WTC11 (cell line): ENCODE measurements around the gene FAHD1. TPM values are rescaled to one million over a fixed set of nuclear protein-coding genes. Genes with fewer than 3 reads are reported as not detected.

Experiments used
- ATAC-seq: fragments of 200-7000 bp; cut with Tn5 transposase; 2 replicates; pipeline ENCODE4 v1.10.0; 2021; ENCODE audit warnings: mild to moderate bottlenecking, moderate library complexity
- CTCF ChIA-PET: fragments of 300-600 bp; sonication (Branson Sonifier 250); formaldehyde crosslinking; loops from one replicate; lab custom pipeline; 2021; ENCODE audit warnings: antibody characterized with exemption; lab: Charles Lee
- POLR2A ChIA-PET: fragments of 350-600 bp; sonication (Branson Sonifier 250); formaldehyde crosslinking; loops from one replicate; lab custom pipeline; 2021; ENCODE audit warnings: antibody characterized with exemption; lab: Charles Lee
- DNase-seq: peaks from one replicate; pipeline ENCODE4 v3.0.0; 2021; ENCODE audit warnings: low spot score
- H3K27ac Mint-ChIP-seq: 2 replicates; pipeline ENCODE4 v1.8.0; 2021; ENCODE audit warnings: mixed read lengths
- H3K27me3 Mint-ChIP-seq: 2 replicates; pipeline ENCODE4 v1.8.0; 2021; ENCODE audit warnings: low read depth, mild to moderate bottlenecking, moderate library complexity, mixed read lengths
- H3K36me3 Mint-ChIP-seq: 2 replicates; pipeline ENCODE4 v1.8.0; 2021; ENCODE audit warnings: mixed read lengths
- H3K4me1 Mint-ChIP-seq: 2 replicates; pipeline ENCODE4 v1.8.0; 2022; ENCODE audit warnings: mixed read lengths
- H3K4me3 Mint-ChIP-seq: 2 replicates; pipeline ENCODE4 v1.8.0; 2021; ENCODE audit warnings: mild to moderate bottlenecking, moderate library complexity, mixed read lengths
- H3K9me3 Mint-ChIP-seq: 2 replicates; pipeline ENCODE4 v1.8.0; 2021; ENCODE audit warnings: mixed read lengths
- ATF1 ChIP-seq: sonication (generic); formaldehyde crosslinking; IDR thresholded peaks from 2 replicates; pipeline ENCODE4 v1.8.1; 2023; ENCODE audit warnings: mild to moderate bottlenecking, moderate library complexity, missing genetic modification reagents
- ELF4 ChIP-seq: sonication (generic); formaldehyde crosslinking; IDR thresholded peaks from 2 replicates; pipeline ENCODE4 v1.8.1; 2022; ENCODE audit warnings: low read depth, mild to moderate bottlenecking, moderate library complexity, missing genetic modification reagents
- ERG ChIP-seq: fragments of 250-450 bp; sonication (Bioruptor Pico); IDR thresholded peaks from 2 replicates; pipeline ENCODE4 v1.8.0; 2021; ENCODE audit warnings: mild to moderate bottlenecking
- GTF2I ChIP-seq: fragments of 250-450 bp; sonication (Bioruptor Pico); conservative IDR thresholded peaks from 2 replicates; pipeline ENCODE4 v1.4.0; 2021; ENCODE audit warnings: mild to moderate bottlenecking
- IRF1 ChIP-seq: sonication (generic); formaldehyde crosslinking; IDR thresholded peaks from 2 replicates; pipeline ENCODE4 v1.8.0; 2023; ENCODE audit warnings: missing genetic modification reagents
- NR3C1 ChIP-seq: sonication (generic); formaldehyde crosslinking; conservative IDR thresholded peaks from 2 replicates; pipeline ENCODE4 v1.8.1; 2023; ENCODE audit warnings: low read depth, mild to moderate bottlenecking, missing genetic modification reagents
- PREB ChIP-seq: sonication (generic); formaldehyde crosslinking; IDR thresholded peaks from 2 replicates; pipeline ENCODE4 v1.8.1; 2022; ENCODE audit warnings: mild to moderate bottlenecking, missing genetic modification reagents, moderate library complexity, borderline replicate concordance
- SOX15 ChIP-seq: fragments of 250-450 bp; sonication (Bioruptor Pico); IDR thresholded peaks from 2 replicates; pipeline ENCODE4 v1.9.0; 2021; ENCODE audit warnings: mild to moderate bottlenecking
- SP1 ChIP-seq: sonication (generic); formaldehyde crosslinking; conservative IDR thresholded peaks from 2 replicates; pipeline ENCODE4 v1.8.1; 2022; ENCODE audit warnings: missing genetic modification reagents
- ZNF121 ChIP-seq: sonication (generic); formaldehyde crosslinking; IDR thresholded peaks from 2 replicates; pipeline ENCODE4 v1.8.0; 2023; ENCODE audit warnings: missing genetic modification reagents
- ZNF219 ChIP-seq: sonication (generic); formaldehyde crosslinking; IDR thresholded peaks from 2 replicates; pipeline ENCODE4 v1.8.0; 2023; ENCODE audit warnings: missing genetic modification reagents, mild to moderate bottlenecking, borderline replicate concordance
- ZNF396 ChIP-seq: fragments of 250-450 bp; sonication (Bioruptor Pico); IDR thresholded peaks from 2 replicates; pipeline ENCODE4 v1.8.0; 2021; ENCODE audit warnings: mild to moderate bottlenecking, moderate library complexity, borderline replicate concordance
- total RNA-seq: library from RNA; stranded (reverse); gene quantifications from 3 replicates; pipeline ENCODE4 v1.2.3, GENCODE V29; 2021
- TF ChIP-seq, protein P1 (sequence below): fragments of 200-600 bp; IDR thresholded peaks from 2 replicates; pipeline ENCODE4 v1.8.0; 2022; ENCODE audit warnings: antibody characterized with exemption
- TF ChIP-seq, protein P2 (sequence below): sonication (generic); formaldehyde crosslinking; IDR thresholded peaks from 2 replicates; pipeline ENCODE4 v1.8.0; 2022; ENCODE audit warnings: mild to moderate bottlenecking, missing genetic modification reagents
- TF ChIP-seq, protein P3 (sequence below): sonication (generic); formaldehyde crosslinking; IDR thresholded peaks from 2 replicates; pipeline ENCODE4 v1.8.1; 2023; ENCODE audit warnings: mild to moderate bottlenecking, missing genetic modification reagents
- TF ChIP-seq, protein P4 (sequence below): sonication (generic); formaldehyde crosslinking; IDR thresholded peaks from 2 replicates; pipeline ENCODE4 v1.8.1; 2023; ENCODE audit warnings: mild to moderate bottlenecking, missing genetic modification reagents, borderline replicate concordance
- TF ChIP-seq, protein P5 (sequence below): fragments of 250-450 bp; sonication (Bioruptor Pico); IDR thresholded peaks from 2 replicates; pipeline ENCODE4 v1.9.0; 2021; ENCODE audit warnings: mild to moderate bottlenecking
- TF ChIP-seq, protein P6 (sequence below): fragments of 250-450 bp; sonication (Bioruptor Pico); IDR thresholded peaks from 2 replicates; pipeline ENCODE4 v1.9.0; 2021; ENCODE audit warnings: moderate library complexity, mild to moderate bottlenecking, inconsistent platforms, borderline replicate concordance

The FAHD1 gene
- total RNA-seq, 1 experiment from 2014 or later = 14.3 TPM

DNA sequence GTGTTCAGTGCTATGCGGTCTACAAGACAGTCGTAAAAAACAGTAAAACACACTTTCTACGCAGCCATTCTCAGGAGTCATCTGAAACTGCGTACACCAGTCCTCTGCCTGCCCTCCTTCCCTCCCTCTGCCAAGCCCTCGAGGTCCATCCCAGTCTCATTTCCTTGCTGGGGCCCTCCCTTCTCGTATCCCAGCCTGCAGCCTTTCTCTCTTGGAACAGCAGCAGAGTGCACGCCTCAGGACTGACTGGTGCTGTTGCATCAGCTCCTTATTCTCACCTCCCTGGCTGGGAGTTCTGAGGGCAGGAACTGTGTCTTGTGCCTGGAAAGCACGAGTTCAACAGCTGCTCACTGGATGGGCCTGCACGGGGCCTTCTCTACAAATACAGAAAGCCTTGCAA lies 12.5 kb downstream of the FAHD1 start:
- Mint-ChIP-seq H3K4me3 (no peak overlapping the region), H3K4me1 (no peaks in the 10 kb centered on the region), H3K36me3 (no peaks in the 10 kb centered on the region), H3K9me3 (no peaks in the 10 kb centered on the region; the same call in 1 of the 2 replicates), H3K27ac (no peak overlapping the region), H3K27me3 (peaks cover 13% of the 10 kb centered on the region)
- CTCF ChIA-PET = interaction anchor here (0.5 to 0.6 kb wide), 2 partner anchors 200 to 1269 kb away, joined by 3 read pairs; no protein-coding TSS in a partner anchor
- peak; percentile 30; the same call in 1 of the 2 replicates for ATAC-seq
- no peak for DNase-seq
- POLR2A ChIA-PET = interaction anchor here (0.9 kb wide), 1 partner anchor 121 kb away, joined by 3 read pairs; no protein-coding TSS in a partner anchor
- no peak for TF ChIP-seq NR3C1 (CRISPR knock-in tag)
- TF ChIP-seq, protein P1, sequence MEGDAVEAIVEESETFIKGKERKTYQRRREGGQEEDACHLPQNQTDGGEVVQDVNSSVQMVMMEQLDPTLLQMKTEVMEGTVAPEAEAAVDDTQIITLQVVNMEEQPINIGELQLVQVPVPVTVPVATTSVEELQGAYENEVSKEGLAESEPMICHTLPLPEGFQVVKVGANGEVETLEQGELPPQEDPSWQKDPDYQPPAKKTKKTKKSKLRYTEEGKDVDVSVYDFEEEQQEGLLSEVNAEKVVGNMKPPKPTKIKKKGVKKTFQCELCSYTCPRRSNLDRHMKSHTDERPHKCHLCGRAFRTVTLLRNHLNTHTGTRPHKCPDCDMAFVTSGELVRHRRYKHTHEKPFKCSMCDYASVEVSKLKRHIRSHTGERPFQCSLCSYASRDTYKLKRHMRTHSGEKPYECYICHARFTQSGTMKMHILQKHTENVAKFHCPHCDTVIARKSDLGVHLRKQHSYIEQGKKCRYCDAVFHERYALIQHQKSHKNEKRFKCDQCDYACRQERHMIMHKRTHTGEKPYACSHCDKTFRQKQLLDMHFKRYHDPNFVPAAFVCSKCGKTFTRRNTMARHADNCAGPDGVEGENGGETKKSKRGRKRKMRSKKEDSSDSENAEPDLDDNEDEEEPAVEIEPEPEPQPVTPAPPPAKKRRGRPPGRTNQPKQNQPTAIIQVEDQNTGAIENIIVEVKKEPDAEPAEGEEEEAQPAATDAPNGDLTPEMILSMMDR = no peak
- TF ChIP-seq, protein P2, sequence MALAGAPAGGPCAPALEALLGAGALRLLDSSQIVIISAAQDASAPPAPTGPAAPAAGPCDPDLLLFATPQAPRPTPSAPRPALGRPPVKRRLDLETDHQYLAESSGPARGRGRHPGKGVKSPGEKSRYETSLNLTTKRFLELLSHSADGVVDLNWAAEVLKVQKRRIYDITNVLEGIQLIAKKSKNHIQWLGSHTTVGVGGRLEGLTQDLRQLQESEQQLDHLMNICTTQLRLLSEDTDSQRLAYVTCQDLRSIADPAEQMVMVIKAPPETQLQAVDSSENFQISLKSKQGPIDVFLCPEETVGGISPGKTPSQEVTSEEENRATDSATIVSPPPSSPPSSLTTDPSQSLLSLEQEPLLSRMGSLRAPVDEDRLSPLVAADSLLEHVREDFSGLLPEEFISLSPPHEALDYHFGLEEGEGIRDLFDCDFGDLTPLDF (CRISPR knock-in tag) = no peak
- TF ChIP-seq, protein P3, sequence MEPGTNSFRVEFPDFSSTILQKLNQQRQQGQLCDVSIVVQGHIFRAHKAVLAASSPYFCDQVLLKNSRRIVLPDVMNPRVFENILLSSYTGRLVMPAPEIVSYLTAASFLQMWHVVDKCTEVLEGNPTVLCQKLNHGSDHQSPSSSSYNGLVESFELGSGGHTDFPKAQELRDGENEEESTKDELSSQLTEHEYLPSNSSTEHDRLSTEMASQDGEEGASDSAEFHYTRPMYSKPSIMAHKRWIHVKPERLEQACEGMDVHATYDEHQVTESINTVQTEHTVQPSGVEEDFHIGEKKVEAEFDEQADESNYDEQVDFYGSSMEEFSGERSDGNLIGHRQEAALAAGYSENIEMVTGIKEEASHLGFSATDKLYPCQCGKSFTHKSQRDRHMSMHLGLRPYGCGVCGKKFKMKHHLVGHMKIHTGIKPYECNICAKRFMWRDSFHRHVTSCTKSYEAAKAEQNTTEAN = no peak
- no peak for TF ChIP-seq ZNF396 (CRISPR knock-in tag)
- TF ChIP-seq, protein P4, sequence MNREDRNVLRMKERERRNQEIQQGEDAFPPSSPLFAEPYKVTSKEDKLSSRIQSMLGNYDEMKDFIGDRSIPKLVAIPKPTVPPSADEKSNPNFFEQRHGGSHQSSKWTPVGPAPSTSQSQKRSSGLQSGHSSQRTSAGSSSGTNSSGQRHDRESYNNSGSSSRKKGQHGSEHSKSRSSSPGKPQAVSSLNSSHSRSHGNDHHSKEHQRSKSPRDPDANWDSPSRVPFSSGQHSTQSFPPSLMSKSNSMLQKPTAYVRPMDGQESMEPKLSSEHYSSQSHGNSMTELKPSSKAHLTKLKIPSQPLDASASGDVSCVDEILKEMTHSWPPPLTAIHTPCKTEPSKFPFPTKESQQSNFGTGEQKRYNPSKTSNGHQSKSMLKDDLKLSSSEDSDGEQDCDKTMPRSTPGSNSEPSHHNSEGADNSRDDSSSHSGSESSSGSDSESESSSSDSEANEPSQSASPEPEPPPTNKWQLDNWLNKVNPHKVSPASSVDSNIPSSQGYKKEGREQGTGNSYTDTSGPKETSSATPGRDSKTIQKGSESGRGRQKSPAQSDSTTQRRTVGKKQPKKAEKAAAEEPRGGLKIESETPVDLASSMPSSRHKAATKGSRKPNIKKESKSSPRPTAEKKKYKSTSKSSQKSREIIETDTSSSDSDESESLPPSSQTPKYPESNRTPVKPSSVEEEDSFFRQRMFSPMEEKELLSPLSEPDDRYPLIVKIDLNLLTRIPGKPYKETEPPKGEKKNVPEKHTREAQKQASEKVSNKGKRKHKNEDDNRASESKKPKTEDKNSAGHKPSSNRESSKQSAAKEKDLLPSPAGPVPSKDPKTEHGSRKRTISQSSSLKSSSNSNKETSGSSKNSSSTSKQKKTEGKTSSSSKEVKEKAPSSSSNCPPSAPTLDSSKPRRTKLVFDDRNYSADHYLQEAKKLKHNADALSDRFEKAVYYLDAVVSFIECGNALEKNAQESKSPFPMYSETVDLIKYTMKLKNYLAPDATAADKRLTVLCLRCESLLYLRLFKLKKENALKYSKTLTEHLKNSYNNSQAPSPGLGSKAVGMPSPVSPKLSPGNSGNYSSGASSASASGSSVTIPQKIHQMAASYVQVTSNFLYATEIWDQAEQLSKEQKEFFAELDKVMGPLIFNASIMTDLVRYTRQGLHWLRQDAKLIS = no peak
- no peak for TF ChIP-seq ERG (CRISPR knock-in tag)
- TF ChIP-seq, protein P5, sequence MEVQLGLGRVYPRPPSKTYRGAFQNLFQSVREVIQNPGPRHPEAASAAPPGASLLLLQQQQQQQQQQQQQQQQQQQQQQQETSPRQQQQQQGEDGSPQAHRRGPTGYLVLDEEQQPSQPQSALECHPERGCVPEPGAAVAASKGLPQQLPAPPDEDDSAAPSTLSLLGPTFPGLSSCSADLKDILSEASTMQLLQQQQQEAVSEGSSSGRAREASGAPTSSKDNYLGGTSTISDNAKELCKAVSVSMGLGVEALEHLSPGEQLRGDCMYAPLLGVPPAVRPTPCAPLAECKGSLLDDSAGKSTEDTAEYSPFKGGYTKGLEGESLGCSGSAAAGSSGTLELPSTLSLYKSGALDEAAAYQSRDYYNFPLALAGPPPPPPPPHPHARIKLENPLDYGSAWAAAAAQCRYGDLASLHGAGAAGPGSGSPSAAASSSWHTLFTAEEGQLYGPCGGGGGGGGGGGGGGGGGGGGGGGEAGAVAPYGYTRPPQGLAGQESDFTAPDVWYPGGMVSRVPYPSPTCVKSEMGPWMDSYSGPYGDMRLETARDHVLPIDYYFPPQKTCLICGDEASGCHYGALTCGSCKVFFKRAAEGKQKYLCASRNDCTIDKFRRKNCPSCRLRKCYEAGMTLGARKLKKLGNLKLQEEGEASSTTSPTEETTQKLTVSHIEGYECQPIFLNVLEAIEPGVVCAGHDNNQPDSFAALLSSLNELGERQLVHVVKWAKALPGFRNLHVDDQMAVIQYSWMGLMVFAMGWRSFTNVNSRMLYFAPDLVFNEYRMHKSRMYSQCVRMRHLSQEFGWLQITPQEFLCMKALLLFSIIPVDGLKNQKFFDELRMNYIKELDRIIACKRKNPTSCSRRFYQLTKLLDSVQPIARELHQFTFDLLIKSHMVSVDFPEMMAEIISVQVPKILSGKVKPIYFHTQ (CRISPR knock-in tag) = no peak
- TF ChIP-seq IRF1 (CRISPR knock-in tag) = no peak
- no peak for TF ChIP-seq ELF4 (CRISPR knock-in tag)
- no peak for TF ChIP-seq ATF1 (CRISPR knock-in tag)
- TF ChIP-seq ZNF219 (CRISPR knock-in tag) = no peak
- TF ChIP-seq ZNF121 (CRISPR knock-in tag) = no peak
- no peak for TF ChIP-seq GTF2I (CRISPR knock-in tag)
- TF ChIP-seq SOX15 (CRISPR knock-in tag) = no peak
- TF ChIP-seq, protein P6, sequence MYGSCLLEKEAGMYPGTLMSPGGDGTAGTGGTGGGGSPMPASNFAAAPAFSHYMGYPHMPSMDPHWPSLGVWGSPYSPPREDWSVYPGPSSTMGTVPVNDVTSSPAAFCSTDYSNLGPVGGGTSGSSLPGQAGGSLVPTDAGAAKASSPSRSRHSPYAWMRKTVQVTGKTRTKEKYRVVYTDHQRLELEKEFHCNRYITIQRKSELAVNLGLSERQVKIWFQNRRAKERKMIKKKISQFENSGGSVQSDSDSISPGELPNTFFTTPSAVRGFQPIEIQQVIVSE = no peak
- TF ChIP-seq SP1 (CRISPR knock-in tag) = no peak
- no peak for TF ChIP-seq PREB (CRISPR knock-in tag)
